ENCODE measurements around the gene RSPH3. TPM values are rescaled to one million over a fixed set of nuclear protein-coding genes. Genes with fewer than 3 reads are reported as not detected.

RSPH3 gene
- total RNA-seq, 1 experiment from 2014 or later: 3.1 TPM

DNA sequence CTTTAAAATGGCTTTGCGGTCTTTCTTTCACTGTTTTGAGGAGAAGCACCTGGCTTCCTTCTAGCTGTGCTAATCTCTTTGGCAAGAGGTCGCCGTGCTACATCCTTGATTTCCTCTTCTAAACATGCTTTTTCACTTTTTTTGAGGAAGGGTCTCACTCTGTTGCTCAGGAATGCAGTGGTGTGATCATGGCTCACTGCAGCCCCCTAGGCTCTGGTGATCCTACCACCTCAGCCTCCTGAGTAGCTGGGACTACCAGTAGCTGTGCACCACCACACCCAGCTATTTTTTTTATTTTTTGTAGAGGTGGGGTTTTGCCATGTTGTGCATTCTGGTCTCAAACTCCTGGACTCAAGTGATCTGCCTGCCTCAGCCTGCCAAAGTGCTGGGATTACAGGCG, 40.5 kb downstream of the RSPH3 start:
- CTCF ChIA-PET: no interaction called here
- Histone ChIP-seq H3K4me1 (ENCODE audit: insufficient read depth, low read length) (no peaks in the 10 kb centered on the region), H3K4me2 (ENCODE audit: low read length) (no peak overlapping the region), H2AFZ (ENCODE audit: low read length) (no peak overlapping the region), H3K9ac (ENCODE audit: low read length) (no peak overlapping the region), H3K79me2 (ENCODE audit: low read length) (no peaks in the 10 kb centered on the region), H3K27ac (ENCODE audit: low read length) (no peak overlapping the region), H3K27me3 (ENCODE audit: low read length) (no peaks in the 10 kb centered on the region), H3K9me3 (ENCODE audit: low read length) (no peaks in the 10 kb centered on the region), H3K36me3 (ENCODE audit: low read depth, low read length) (no peaks in the 10 kb centered on the region), H3K4me3 (ENCODE audit: low read length) (no peak overlapping the region), H3K9me2 (replicated peaks; ENCODE audit: low read length) (no peaks in the 10 kb centered on the region), H3F3A (ENCODE audit: low read length, unreplicated experiment) (no peaks in the 10 kb centered on the region), H4K20me1 (ENCODE audit: low read length) (no peaks in the 10 kb centered on the region)
- intact Hi-C loops (cut with micrococcal nuclease): no loop called here
- POLR2A ChIA-PET (ENCODE audit: unreplicated experiment): no interaction called here
- BruUV-seq (replicated peaks): no TSS peak
- DNase-seq: no peak
- ATAC-seq: no peak
- no peak for TF ChIP-seq EZH2 (IDR thresholded peaks at IDR 0.05; ENCODE audit: low read length, unreplicated experiment)
- TF ChIP-seq, protein P1, sequence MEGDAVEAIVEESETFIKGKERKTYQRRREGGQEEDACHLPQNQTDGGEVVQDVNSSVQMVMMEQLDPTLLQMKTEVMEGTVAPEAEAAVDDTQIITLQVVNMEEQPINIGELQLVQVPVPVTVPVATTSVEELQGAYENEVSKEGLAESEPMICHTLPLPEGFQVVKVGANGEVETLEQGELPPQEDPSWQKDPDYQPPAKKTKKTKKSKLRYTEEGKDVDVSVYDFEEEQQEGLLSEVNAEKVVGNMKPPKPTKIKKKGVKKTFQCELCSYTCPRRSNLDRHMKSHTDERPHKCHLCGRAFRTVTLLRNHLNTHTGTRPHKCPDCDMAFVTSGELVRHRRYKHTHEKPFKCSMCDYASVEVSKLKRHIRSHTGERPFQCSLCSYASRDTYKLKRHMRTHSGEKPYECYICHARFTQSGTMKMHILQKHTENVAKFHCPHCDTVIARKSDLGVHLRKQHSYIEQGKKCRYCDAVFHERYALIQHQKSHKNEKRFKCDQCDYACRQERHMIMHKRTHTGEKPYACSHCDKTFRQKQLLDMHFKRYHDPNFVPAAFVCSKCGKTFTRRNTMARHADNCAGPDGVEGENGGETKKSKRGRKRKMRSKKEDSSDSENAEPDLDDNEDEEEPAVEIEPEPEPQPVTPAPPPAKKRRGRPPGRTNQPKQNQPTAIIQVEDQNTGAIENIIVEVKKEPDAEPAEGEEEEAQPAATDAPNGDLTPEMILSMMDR (conservative IDR thresholded peaks at IDR 0.05; ENCODE audit: low read depth, low read length): no peak

DNA sequence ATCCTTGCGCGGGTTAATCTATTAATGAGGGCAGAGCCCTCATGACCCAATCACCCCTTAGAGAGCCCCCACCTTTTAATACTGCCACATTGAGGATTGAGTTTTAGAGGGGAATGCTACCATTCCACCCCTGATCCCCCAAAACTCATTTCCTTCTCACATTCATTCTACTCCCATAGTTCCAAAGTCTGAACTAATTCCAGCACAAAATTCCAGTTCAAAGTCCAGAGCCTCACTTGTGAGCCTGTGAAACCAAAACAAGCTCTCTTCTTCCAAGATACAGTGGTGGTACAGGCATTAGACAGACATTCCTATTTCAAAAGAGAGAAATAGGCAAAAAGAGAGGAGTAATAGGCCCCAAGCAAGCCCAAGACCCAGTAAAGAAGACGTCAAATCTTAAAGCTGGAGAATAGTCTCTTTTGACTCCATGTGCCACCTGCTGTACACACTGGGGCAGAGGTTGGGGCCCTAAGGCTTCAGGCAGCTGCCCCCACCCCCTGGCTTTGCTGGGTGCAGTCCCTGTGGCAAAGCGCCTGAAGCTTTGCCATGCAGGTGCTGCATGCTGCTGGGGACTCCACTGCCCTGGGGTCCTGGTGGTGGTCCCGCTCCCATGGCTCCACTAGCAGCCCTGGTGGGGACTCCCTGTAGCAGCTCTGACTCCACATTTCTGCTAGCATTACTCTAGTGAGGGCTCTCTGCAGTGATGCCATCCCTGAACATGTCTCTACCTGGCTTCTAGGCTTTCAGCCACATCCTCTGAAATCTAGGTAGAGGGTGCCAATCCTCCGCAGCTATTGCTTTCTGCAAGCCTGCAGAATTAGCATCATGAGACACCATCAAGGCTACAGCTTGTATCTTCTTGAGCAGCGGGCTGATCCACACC, 41.3 kb downstream of the RSPH3 start:
- ATAC-seq (no peak), DNase-seq (no peak)
- H3F3A ChIP-seq (ENCODE audit: low read length, unreplicated experiment): no peaks in the 10 kb centered on the region
- CTCF ChIA-PET: no interaction called here
- no peak overlapping the region for H3K4me3 ChIP-seq (ENCODE audit: low read length)
- POLR2A ChIA-PET (ENCODE audit: unreplicated experiment): no interaction called here
- no peak overlapping the region for H3K4me2 ChIP-seq (ENCODE audit: low read length)
- no peaks in the 10 kb centered on the region for H3K9me3 ChIP-seq (ENCODE audit: low read length)
- H3K27ac ChIP-seq (ENCODE audit: low read length): no peak overlapping the region
- no peaks in the 10 kb centered on the region for H3K36me3 ChIP-seq (ENCODE audit: low read depth, low read length)
- H2AFZ ChIP-seq (ENCODE audit: low read length): no peak overlapping the region
- H4K20me1 ChIP-seq (ENCODE audit: low read length): no peaks in the 10 kb centered on the region
- TF ChIP-seq EZH2phosphoT487 (IDR thresholded peaks at IDR 0.05; ENCODE audit: borderline replicate concordance, low read length) (no peak), EZH2 (IDR thresholded peaks at IDR 0.05; ENCODE audit: low read length, unreplicated experiment) (no peak)
- TF ChIP-seq, protein P1 (conservative IDR thresholded peaks at IDR 0.05; ENCODE audit: low read depth, low read length): peak; percentile 3; the same call in 1 of the 2 replicates
- no peaks in the 10 kb centered on the region for H3K79me2 ChIP-seq (ENCODE audit: low read length)
- intact Hi-C loops (cut with micrococcal nuclease): no loop called here
- no peak overlapping the region for H3K9ac ChIP-seq (ENCODE audit: low read length)
- BruUV-seq (replicated peaks): no TSS peak
- no peaks in the 10 kb centered on the region for H3K27me3 ChIP-seq (ENCODE audit: low read length)
- no peaks in the 10 kb centered on the region for H3K4me1 ChIP-seq (ENCODE audit: insufficient read depth, low read length)
- no peaks in the 10 kb centered on the region for H3K9me2 ChIP-seq (replicated peaks; ENCODE audit: low read length)

DNA sequence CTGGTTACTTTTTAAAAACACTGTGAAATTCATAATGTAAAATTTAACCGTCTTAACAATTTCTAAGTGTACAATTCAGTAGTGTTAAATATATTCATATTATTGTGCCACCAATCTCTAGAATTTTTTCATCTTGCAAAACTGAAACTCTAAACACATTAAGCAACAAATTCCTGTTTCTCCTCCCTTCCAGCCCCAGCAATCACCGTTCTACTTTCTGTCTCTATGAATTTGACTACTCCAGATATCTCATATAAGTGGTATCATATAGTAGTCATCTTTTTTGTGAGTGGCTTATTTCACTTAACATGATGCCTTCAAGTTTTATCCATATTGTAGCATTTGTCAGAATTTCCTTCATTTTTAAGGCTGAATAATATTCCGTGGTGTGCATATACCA, 44.7 kb downstream of the RSPH3 start:
- no peak overlapping the region for H3K9ac ChIP-seq (ENCODE audit: low read length)
- no TSS peak for BruUV-seq (replicated peaks)

More for the DNA sequence above, 44.7 kb downstream of the RSPH3 start:
- no peak for TF ChIP-seq EZH2phosphoT487 (IDR thresholded peaks at IDR 0.05; ENCODE audit: borderline replicate concordance, low read length)
- TF ChIP-seq EZH2 (IDR thresholded peaks at IDR 0.05; ENCODE audit: low read length, unreplicated experiment): no peak
- TF ChIP-seq, protein P1 (conservative IDR thresholded peaks at IDR 0.05; ENCODE audit: low read depth, low read length): no peak
- Histone ChIP-seq H3K36me3 (ENCODE audit: low read depth, low read length) (no peaks in the 10 kb centered on the region), H3F3A (ENCODE audit: low read length, unreplicated experiment) (no peaks in the 10 kb centered on the region), H3K27ac (ENCODE audit: low read length) (no peak overlapping the region), H2AFZ (ENCODE audit: low read length) (no peak overlapping the region), H3K4me2 (ENCODE audit: low read length) (no peak overlapping the region), H3K9me2 (replicated peaks; ENCODE audit: low read length) (no peaks in the 10 kb centered on the region), H3K27me3 (ENCODE audit: low read length) (no peaks in the 10 kb centered on the region), H3K9me3 (ENCODE audit: low read length) (no peaks in the 10 kb centered on the region), H4K20me1 (ENCODE audit: low read length) (no peaks in the 10 kb centered on the region), H3K79me2 (ENCODE audit: low read length) (no peaks in the 10 kb centered on the region), H3K4me3 (ENCODE audit: low read length) (no peak overlapping the region), H3K4me1 (ENCODE audit: insufficient read depth, low read length) (no peaks in the 10 kb centered on the region)
- DNase-seq (no peak), ATAC-seq (no peak)
- ChIA-PET POLR2A (ENCODE audit: unreplicated experiment) (no interaction called here), CTCF (no interaction called here)
- intact Hi-C loops (cut with micrococcal nuclease): no loop called here

All from PC-3 (cell line).